Measurements from ENCODE around the gene TBC1D22A. TPM values are rescaled to one million over a fixed set of nuclear protein-coding genes. Genes with fewer than 3 reads are reported as not detected.

Gene TBC1D22A
- total and polyA plus RNA-seq, 2 experiments from 2014 or later = 16.6 to 18.5 TPM

- Histone ChIP-seq H3K36me3 (no peaks in the 10 kb centered on the region), H3K9me3 (ENCODE audit: low read depth) (no peaks in the 10 kb centered on the region), H3K4me1 (ENCODE audit: low read depth) (no peaks in the 10 kb centered on the region), H3K27ac (no peak overlapping the region), H3K4me3 (no peak overlapping the region), H3K27me3 (no peaks in the 10 kb centered on the region)
- no peak for DNase-seq (ENCODE audit: low read depth in 1 of 2, low spot score in 1 of 2)
- no peak for TF ChIP-seq CTCF (IDR thresholded peaks at IDR 0.05; ENCODE audit: low read depth, low read length)
These were observed 260.0 kb downstream of the TBC1D22A start for GRCh38 chr22:47022475-47022874.

GRCh38 chr22:47023871-47024270 is 261.4 kb downstream of the TBC1D22A start:
- H3K27me3 ChIP-seq = no peaks in the 10 kb centered on the region
- TF ChIP-seq CTCF (IDR thresholded peaks at IDR 0.05; ENCODE audit: low read depth, low read length) = no peak
- DNase-seq (ENCODE audit: low read depth in 1 of 2, low spot score in 1 of 2) = no peak
- H3K4me3 ChIP-seq = no peak overlapping the region
- H3K36me3 ChIP-seq = no peaks in the 10 kb centered on the region
- no peak overlapping the region for H3K27ac ChIP-seq
- no peaks in the 10 kb centered on the region for H3K9me3 ChIP-seq (ENCODE audit: low read depth)
- H3K4me1 ChIP-seq (ENCODE audit: low read depth) = no peaks in the 10 kb centered on the region

GRCh38 chr22:47027766-47028165 is 265.3 kb downstream of the TBC1D22A start:
- DNase-seq (ENCODE audit: low read depth in 1 of 2, low spot score in 1 of 2) = no peak
- no peaks in the 10 kb centered on the region for H3K27me3 ChIP-seq
- TF ChIP-seq CTCF (IDR thresholded peaks at IDR 0.05; ENCODE audit: low read depth, low read length) = no peak
- no peak overlapping the region for H3K4me3 ChIP-seq
- H3K4me1 ChIP-seq (ENCODE audit: low read depth) = no peaks in the 10 kb centered on the region
- no peak overlapping the region for H3K27ac ChIP-seq
- no peaks in the 10 kb centered on the region for H3K36me3 ChIP-seq
- H3K9me3 ChIP-seq (ENCODE audit: low read depth) = no peaks in the 10 kb centered on the region

- H3K9me3 ChIP-seq (ENCODE audit: low read depth) = no peaks in the 10 kb centered on the region
- no peaks in the 10 kb centered on the region for H3K4me1 ChIP-seq (ENCODE audit: low read depth)
- no peaks in the 10 kb centered on the region for H3K27me3 ChIP-seq
- DNase-seq (ENCODE audit: low read depth in 1 of 2, low spot score in 1 of 2) = no peak
- TF ChIP-seq CTCF (IDR thresholded peaks at IDR 0.05; ENCODE audit: low read depth, low read length) = no peak
- H3K4me3 ChIP-seq = no peak overlapping the region
- no peaks in the 10 kb centered on the region for H3K36me3 ChIP-seq
- no peak overlapping the region for H3K27ac ChIP-seq
These were observed 267.0 kb downstream of the TBC1D22A start for GRCh38 chr22:47029244-47030074.

GRCh38 chr22:47030143-47030661 is 267.8 kb downstream of the TBC1D22A start:
- no peak for TF ChIP-seq CTCF (IDR thresholded peaks at IDR 0.05; ENCODE audit: low read depth, low read length)
- H3K27ac ChIP-seq = no peak overlapping the region
- no peak for DNase-seq (ENCODE audit: low read depth in 1 of 2, low spot score in 1 of 2)
- no peaks in the 10 kb centered on the region for H3K27me3 ChIP-seq
- no peaks in the 10 kb centered on the region for H3K4me1 ChIP-seq (ENCODE audit: low read depth)
- H3K4me3 ChIP-seq = no peak overlapping the region
- no peaks in the 10 kb centered on the region for H3K9me3 ChIP-seq (ENCODE audit: low read depth)
- H3K36me3 ChIP-seq = no peaks in the 10 kb centered on the region

Data from cardiac muscle cell (in vitro differentiated cells and primary cell).